ENCODE measurements around the gene AGAP1.

Gene AGAP1

GRCh38 chr2:235793163-235793752, 299.4 kb downstream of the AGAP1 start:
- TF ChIP-seq TAF1 (IDR thresholded peaks at IDR 0.05; ENCODE audit: borderline replicate concordance, insufficient read depth, low read length) (no peak), SIN3A (IDR thresholded peaks at IDR 0.05; ENCODE audit: borderline replicate concordance, insufficient read depth, low read length) (no peak), FOXP2 (optimal IDR thresholded peaks at IDR 0.05; ENCODE audit: borderline replicate concordance, extremely low read depth, extremely low read length, insufficient read depth) (no peak), REST (IDR thresholded peaks at IDR 0.05; ENCODE audit: insufficient read depth in 1 of 2, low read depth in 2 of 2, low read length in 2 of 2) (no peak), POLR2AphosphoS5 (IDR thresholded peaks at IDR 0.05; ENCODE audit: low read depth, low read length) (no peak)

- TF ChIP-seq TAF1 (IDR thresholded peaks at IDR 0.05; ENCODE audit: borderline replicate concordance, insufficient read depth, low read length) (no peak), REST (IDR thresholded peaks at IDR 0.05; ENCODE audit: insufficient read depth in 1 of 2, low read depth in 2 of 2, low read length in 2 of 2) (no peak), SIN3A (IDR thresholded peaks at IDR 0.05; ENCODE audit: borderline replicate concordance, insufficient read depth, low read length) (no peak), FOXP2 (optimal IDR thresholded peaks at IDR 0.05; ENCODE audit: borderline replicate concordance, extremely low read depth, extremely low read length, insufficient read depth) (no peak), POLR2AphosphoS5 (IDR thresholded peaks at IDR 0.05; ENCODE audit: low read depth, low read length) (no peak)
Observed at GRCh38 chr2:235799281-235799680, 305.4 kb downstream of the AGAP1 start.

- TF ChIP-seq REST (IDR thresholded peaks at IDR 0.05; ENCODE audit: insufficient read depth in 1 of 2, low read depth in 2 of 2, low read length in 2 of 2): no peak
- TF ChIP-seq TAF1 (IDR thresholded peaks at IDR 0.05; ENCODE audit: borderline replicate concordance, insufficient read depth, low read length): no peak
- TF ChIP-seq SIN3A (IDR thresholded peaks at IDR 0.05; ENCODE audit: borderline replicate concordance, insufficient read depth, low read length): no peak
- TF ChIP-seq POLR2AphosphoS5 (IDR thresholded peaks at IDR 0.05; ENCODE audit: low read depth, low read length): no peak
- no peak for TF ChIP-seq FOXP2 (optimal IDR thresholded peaks at IDR 0.05; ENCODE audit: borderline replicate concordance, extremely low read depth, extremely low read length, insufficient read depth)
Observed at GRCh38 chr2:235802542-235802941, 308.7 kb downstream of the AGAP1 start.

GRCh38 chr2:235803028-235803427, 309.2 kb downstream of the AGAP1 start:
- no peak for TF ChIP-seq FOXP2 (optimal IDR thresholded peaks at IDR 0.05; ENCODE audit: borderline replicate concordance, extremely low read depth, extremely low read length, insufficient read depth)
- TF ChIP-seq TAF1 (IDR thresholded peaks at IDR 0.05; ENCODE audit: borderline replicate concordance, insufficient read depth, low read length): no peak
- TF ChIP-seq REST (IDR thresholded peaks at IDR 0.05; ENCODE audit: insufficient read depth in 1 of 2, low read depth in 2 of 2, low read length in 2 of 2): no peak
- no peak for TF ChIP-seq SIN3A (IDR thresholded peaks at IDR 0.05; ENCODE audit: borderline replicate concordance, insufficient read depth, low read length)
- no peak for TF ChIP-seq POLR2AphosphoS5 (IDR thresholded peaks at IDR 0.05; ENCODE audit: low read depth, low read length)
